T-helper 2 cell (primary cell): ENCODE results near the gene PLK3.
"Not testable (repeated sequence)": the region's sequence is repeated elsewhere in the genome, so short reads cannot be mapped to it uniquely, and the experiment has no call there.

Experiments used
- DNase-seq, 5 experiments: peaks; one replicate each; pipeline versions ENCODE4 v3.0.0 to v3.0.0-alpha.2; 2012 to 2022

The PLK3 gene

DNA sequence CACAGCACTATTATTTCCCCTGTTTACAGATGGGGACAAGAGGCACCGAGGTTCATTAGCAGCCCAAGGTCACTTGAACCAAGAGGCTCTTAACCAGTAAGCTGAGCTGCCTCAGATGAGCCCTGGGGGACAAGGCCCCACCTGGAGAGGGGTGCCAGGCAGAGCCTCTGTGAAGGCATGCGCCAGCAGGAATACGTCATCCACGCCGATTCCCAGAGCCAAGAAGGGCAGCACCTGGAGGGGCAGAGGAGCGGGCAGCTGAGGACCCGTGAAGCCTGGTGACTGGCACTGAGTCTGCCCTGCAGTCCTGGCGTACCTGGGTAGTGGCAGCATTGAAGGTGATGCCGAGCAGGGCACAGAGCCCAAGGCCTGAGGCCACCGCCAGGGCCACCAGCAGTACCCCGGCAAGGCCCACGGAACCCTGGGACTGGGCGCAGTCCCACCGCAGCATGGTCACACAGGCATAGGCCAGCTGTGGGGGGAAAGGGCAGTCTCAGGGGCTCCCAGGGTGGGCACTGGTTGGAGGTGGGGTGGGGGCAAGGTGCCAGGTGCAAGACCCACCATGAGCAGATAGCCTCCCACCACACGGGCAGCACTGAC, 28.8 kb downstream of the PLK3 start:
- no peak for DNase-seq

GRCh38 chr1:44829506-44830384, 29.6 kb downstream of the PLK3 start:
- DNase-seq = no peak

DNA sequence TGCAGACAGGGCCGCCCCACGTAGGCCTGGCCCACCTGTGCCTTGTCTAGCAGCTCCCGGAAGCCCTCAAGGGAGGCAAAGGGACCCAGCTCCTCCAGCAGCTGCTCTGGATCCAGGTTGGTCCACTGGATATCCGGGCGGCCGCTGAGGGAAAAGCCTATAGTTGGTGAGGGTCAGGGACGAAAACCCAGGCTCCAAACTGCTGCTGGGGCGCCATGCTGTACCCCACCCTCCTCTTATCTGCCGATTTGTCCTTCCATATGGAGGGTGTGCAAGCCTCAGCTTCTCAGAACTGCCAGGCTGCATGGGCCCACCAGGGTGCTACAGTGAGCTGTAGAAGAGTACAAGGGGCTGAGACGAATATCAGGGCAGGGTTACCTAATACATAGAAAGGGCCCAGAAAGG, 30.7 kb downstream of the PLK3 start:
- no peak for DNase-seq

DNA sequence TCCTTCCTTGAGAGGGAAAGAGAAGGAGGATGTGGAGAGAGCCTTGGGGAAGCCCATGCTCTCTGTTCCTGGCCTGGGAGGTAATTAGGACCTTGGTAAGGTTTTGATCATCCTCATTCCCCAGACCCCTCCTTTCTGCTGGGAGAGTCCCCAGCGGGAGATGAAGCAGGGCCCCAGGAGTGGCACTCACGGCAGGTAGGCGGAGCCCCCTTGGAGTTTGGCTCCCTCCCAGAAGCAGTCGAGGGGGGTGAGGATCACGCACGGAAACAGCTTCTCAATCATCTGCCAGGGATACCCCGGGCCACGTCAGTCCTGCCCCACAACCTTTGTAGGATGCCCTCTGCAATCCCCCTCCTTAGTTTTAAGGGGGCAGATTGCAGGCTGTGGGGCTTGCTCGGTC, 31.3 kb downstream of the PLK3 start:
- DNase-seq = no peak

DNA sequence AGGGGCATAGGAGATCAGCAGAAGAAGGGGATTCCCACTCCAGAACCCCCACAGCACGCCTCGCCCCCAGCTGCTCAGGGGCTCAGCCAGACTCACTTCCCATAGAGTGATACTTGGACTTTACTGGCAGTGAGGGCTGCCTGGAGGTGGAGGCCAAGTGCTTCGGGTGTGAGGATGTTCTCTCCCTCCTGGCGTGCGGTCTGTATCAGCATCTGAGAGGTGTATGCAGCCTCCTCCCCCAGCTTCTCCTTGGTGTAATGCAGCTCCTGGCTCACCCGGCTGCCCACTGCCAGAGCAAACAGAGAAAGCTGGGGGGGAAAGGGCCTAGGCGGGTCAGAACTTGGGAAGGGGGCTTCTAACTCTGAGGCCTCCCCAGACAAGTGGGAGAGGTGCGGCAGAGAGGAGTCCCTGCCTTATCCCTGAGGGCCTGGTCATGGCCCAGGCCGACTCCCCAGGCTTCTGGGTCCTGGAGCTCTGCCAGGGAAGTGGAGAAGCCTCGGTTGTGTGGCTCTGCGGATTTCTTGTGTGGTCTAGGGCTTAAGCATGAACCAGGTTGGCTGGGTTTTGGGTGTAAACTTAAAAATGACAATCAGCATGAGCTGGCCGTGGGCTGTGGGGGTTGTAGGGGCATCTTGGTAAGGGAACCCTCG, 32.0 kb downstream of the PLK3 start:
- no peak for DNase-seq

DNA sequence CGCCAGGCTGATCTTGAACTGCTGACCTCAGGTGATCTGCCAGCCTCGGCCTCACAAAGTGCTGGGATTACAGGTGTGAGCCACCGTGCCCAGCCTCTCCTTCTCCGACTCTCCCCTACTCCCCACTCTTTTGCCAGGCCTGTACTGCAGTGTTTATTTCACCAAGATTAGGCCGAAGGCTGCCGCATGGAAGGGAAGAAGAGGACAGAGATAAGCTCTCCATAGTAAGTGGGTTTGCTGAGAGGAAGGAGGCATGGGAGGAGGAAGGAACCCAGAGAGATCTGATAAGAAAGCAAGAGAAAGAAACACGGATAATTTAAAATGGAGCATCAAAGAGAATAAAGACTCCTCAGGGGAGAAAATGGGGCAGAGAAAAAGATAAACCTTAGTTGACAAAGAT, 34.2 kb downstream of the PLK3 start:
- DNase-seq = no peak

DNA sequence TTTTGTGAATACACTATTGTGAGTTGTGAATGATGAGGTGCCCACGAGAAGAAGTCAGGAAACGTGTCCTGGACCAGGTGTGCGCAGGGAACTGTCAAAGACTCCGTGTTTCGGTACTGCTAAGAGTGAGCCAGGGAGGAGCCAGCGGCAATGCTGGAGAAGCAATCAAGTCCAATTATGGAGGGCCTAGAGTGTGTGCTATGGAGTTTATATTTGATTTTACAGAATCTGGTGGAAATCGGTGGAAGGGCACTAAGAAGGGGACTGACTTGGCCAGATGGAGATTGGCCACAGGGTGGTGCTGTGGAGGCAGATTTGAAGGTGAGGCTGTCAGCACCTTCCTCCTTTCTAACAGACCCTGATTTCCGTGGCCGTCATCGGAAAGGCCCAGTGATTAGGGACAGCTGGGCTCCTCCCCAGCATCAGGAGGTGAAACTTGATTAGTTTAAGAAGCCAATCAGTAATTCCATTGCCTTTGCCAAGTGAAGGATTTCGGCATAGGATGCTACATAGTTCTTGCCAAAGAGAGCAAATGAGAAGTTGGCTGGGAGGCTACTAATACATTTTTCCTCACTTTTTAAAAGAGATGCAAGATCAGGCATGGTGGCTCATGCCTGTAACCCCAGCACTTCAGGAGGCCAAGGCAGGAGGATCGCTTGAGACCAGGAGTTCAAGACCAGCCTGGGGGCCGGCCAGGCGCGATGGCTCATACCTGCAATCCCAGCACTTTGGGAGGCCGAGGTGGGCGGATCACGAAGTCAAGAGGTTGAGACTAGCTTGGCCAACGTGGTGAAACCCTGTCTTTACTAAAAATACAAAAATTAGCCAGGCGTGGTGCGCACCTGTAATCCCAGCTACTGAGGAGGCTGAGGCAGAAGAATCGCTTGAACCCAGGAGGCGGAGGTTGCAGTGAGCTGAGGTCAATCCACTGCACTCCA, 35.8 kb downstream of the PLK3 start:
- DNase-seq = peak; percentile 47 to 88 (median 74)

DNA sequence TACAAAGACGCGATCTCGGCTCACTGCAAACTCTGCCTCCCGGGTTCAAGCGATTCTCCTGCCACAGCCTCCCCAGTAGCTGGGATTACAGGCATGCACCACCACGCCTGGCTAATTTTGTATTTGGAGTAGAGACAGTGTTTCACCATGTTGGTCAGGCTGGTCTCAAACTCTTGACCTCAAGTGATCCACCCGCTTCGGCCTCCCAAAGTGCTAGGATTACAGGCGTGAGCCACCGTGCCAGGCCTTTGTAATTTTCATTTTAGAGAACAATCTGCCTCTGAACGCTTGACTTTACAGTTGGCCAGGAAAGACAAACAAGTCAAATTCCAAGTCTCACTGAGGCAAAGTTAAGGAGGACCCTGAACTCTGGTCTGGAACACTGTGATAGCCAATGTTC, 38.1 kb downstream of the PLK3 start:
- DNase-seq = not testable (repeated sequence)

GRCh38 chr1:44839576-44839975, 39.4 kb downstream of the PLK3 start:
- DNase-seq = no peak

DNA sequence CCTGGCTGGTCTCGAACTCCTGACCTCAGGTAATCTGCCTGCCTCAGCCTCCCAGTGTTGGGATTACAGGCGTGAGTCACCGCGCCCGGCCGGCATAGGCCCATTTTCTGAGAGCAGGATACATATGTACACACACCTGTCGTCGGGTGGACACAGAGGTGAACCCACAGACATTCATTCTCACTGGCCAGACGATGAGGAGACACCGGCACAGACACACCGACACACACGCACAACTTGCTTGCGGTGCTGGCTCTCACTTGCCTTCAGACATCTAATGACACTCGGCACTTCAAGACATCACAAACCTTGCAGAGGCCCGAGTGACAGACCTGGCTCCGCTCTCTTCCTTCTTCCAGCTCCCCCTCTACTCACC, 42.3 kb downstream of the PLK3 start:
- no peak for DNase-seq

DNA sequence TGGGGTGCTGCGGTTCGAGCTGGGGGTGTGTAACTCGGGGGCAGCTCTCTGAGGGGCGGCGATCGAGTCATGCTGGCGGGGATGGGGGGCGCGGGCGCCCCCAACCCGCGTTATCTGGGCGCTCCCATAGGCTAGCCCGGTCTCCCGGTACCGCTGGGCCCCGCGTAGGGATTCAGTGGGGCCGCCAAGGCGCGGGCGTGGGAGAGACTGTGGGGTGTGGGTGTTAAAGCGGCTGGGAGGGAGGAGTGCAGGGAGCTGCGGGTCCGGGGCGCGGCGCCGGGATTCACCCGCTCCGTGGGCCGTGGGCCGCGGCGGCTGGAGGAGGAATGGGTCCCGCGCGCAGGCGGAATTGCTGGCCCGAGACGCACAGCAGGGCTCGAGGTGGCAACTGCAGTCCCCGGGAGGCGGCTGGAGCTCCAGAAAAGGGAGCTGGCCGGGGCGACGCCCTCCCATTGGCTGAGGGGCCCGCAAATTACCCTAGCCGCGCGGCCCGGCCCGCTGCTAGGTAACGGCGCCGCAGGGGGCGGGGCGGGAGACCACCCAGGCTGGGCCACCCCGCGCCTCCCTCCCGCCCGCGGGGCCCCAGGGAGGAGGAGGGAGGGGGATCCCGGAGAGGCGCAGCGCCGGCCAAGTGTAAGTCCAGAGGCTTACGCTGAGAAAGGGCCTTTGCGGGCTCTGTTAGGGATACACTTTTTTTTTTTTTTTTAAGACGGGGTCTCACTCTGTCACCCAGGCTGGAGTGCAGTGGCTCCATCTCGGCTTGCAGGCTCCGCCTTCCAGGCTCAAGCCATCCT, 42.9 kb downstream of the PLK3 start, which contains the start of gene PTCH2:
Gene PTCH2, minus strand, starts transcription at position 392 of the 794 bp plus-strand sequence. Its CDS starts 321 bp downstream, at position 71.
- DNase-seq = peak in 3 of 5 experiments; percentile 10 to 22 (median 10)

DNA sequence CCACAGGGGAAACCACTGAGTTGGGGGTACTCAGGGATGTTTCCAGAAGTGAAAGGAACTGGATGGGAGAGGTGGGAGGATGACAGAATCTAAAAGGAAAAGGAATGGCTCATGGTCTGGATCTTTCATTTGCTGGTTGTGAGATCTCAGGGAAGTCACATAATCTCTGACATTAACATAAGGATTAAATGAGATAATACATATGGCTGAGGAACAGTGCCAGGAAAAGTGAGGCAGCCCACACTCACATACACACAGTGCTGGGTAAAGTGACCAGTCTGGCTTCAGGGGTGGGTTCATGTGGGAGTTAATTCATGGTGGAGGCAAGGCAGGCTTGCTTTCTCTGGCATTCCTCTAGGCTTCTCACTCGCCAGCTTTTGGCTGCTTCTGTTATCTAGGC, 46.8 kb downstream of the PLK3 start:
- no peak for DNase-seq

DNA sequence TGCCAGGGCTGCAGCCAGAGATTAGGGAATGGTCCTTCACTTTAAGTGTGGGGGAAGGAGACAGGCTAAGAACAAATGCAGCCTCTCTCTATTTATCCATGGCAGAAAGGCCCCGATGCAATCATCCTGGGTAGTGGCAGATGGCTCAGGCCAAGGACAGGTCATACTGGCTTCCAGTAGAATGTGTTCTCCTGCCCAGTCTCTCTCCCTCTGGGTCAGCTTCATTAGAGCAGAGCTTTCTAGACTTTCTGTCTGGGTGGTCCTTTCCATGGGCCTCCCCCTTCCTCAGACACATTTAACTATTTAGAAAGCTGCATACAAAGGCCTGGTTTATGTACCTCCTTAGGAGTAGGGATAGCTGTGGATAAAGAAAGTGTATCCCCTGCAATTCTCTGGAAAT, 47.7 kb downstream of the PLK3 start:
- DNase-seq = no peak

DNA sequence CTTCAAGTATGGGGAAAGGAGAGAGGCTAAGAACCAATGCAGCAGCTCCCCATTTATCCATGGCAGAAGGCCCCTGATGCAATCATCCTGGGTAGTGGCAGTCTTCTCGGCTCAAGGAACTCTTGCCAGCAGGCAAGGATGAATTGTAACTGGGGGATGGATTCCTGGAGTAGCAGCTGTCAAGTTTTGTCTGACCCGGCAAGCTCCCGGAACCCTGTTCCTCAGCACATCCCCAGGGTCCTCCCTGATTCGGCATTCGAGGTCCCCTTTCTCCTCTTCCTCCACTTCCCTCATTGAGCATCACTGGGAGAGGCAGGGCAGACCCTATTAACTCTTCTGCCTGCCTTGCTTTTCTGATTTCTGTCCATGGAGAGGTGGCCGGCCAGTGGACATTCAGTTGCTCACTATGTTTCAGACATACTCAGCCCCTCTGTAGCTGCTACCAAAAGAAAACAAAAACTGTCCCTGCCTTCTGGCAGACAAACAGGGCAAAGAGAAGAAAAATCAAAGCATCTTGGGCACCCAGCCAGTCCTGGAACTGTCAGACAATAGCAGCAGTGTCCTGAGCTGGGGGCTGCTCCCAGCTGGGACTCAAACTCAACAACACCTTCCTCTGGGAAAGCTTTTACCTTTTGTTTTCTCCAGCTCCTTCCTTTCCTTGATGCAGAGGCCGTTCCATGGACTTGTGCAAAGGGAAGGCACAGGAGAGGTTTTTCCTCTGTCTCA, 48.4 kb downstream of the PLK3 start:
- no peak for DNase-seq

GRCh38 chr1:44849575-44850132, 49.5 kb downstream of the PLK3 start:
- DNase-seq = no peak

- no peak for DNase-seq
Observed at GRCh38 chr1:44851308-44851707, 51.1 kb downstream of the PLK3 start.

DNA sequence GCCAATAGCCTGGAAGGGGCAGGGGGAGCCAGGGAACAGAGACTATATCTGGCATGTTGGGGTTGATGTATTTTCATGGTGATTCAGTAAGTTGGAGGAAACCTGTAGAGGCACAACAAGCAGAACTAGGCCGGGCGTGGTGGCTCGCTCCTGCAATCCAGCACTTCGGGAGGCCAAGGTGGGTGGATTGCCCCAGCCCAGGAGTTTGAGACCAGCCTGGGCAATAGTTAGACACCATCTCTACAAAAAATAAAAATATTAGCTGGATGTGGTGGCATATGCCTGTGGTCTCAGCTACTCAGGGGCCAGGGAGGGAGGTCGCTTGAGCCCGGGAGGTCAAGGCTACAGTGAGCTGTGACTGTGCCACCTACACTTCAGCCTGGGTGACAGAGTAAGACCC, 53.0 kb downstream of the PLK3 start:
- no peak for DNase-seq

- no peak for DNase-seq
Observed at GRCh38 chr1:44854970-44855369, 54.8 kb downstream of the PLK3 start.
